Activated CD4-positive, alpha-beta T cell treated with anti-CD3 and anti-CD28 coated beads, Interleukin-2, amount 10 ng/mL, durations not matched to agents 24 days and 14 days (primary cell): ENCODE results near the gene PLXNA4. TPM values are rescaled to one million over a fixed set of nuclear protein-coding genes. Genes with fewer than 3 reads are reported as not detected.

Experiments used
- DNase-seq: peaks from one replicate; pipeline ENCODE4 v3.0.0; 2022
- H3K27ac Mint-ChIP-seq: one replicate; pipeline ENCODE4 v1.8.0; 2022; ENCODE audit warnings: mild to moderate bottlenecking, mixed read lengths
- H3K27me3 Mint-ChIP-seq: one replicate; pipeline ENCODE4 v1.8.0; 2022; ENCODE audit warnings: mixed read lengths
- H3K36me3 Mint-ChIP-seq: one replicate; pipeline ENCODE4 v1.8.0; 2022; ENCODE audit warnings: low read depth, mild to moderate bottlenecking, mixed read lengths
- H3K4me1 Mint-ChIP-seq: one replicate; pipeline ENCODE4 v1.8.0; 2021; ENCODE audit warnings: mixed read lengths
- H3K4me3 Mint-ChIP-seq: one replicate; pipeline ENCODE4 v1.8.0; 2022; ENCODE audit warnings: mild to moderate bottlenecking, moderate library complexity, mixed read lengths
- H3K9me3 Mint-ChIP-seq: one replicate; pipeline ENCODE4 v1.8.0; 2021; ENCODE audit warnings: mixed read lengths
- intact Hi-C: fragments of 100-400 bp; cut with micrococcal nuclease; formaldehyde crosslinking; loops from one replicate; pipeline ENCODE4 v1.15.1; 2023
- total RNA-seq: library from RNA; stranded (reverse); gene quantifications from 2 replicates; pipeline ENCODE4 v1.2.3, GENCODE V29; 2022

The PLXNA4 gene
- total RNA-seq, 1 donor from 2014 or later, result 0.70 TPM

DNA sequence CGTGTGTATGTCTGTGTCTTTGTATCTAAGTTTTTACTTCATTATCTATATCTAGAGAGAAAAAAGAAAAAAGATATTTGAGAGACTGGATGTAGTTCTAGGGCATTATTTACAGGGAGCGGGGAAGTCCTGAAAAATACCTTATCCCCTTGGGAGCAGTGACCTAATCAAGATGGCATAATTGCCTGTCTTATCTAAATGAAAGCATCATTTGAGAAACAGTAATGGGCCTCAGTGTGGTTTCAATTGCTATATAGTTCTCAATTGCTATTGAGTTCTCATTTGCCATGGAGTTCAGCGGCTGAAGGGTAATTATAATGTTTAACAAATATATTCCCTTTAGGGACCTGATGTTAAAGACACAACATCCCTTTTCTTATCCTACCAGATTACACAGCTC is 216.5 kb downstream of the PLXNA4 start:
- Mint-ChIP-seq H3K4me3 (no peak overlapping the region), H3K9me3 (no peaks in the 10 kb centered on the region), H3K27ac (no peak overlapping the region), H3K36me3 (no peaks in the 10 kb centered on the region), H3K4me1 (no peaks in the 10 kb centered on the region), H3K27me3 (peaks cover 21% of the 10 kb centered on the region)
- intact Hi-C loops, result no loop called here
- DNase-seq, result no peak

DNA sequence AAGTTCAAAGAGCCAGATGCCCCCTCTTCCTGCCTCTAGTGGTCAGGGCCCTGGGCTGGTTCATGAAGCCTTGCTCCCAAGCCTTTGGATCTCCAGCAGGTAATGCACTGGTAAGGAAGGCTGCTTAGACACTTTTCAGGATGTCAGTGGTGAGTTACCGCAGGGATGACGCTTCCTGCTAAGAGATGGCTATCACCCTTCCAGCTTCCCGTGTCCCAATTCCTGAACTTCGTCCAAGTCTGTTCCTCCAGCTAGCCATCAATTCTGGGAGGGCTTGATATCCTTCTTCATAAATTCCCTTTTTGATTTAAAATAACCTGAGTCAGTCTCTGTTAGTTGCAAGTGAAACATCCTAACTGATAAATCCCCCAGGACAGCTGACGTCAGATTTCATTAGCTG is 221.2 kb downstream of the PLXNA4 start:
- no peaks in the 10 kb centered on the region for H3K36me3 Mint-ChIP-seq
- intact Hi-C loops, result no loop called here

DNA sequence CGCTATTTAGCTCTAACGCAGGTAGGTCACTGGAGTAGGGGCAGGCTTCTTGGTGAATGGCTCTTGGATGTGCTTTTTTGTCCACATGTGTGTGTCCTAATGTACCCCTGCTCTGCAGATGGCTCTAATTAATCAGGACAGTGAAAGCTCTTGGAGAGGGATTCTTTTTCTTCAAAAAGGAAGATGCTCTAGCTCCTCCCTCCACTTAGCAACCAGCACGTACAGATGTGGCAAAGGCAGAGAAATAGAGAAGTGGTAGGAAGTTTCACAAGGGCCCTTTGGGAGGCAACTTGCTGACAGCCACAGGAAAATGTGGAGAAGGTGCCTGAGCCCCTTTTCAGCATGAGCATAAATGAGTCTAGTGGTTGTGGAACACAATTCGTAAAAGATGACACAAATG is 221.7 kb downstream of the PLXNA4 start:
- Mint-ChIP-seq H3K27me3 (peaks cover 43% of the 10 kb centered on the region), H3K4me3 (no peak overlapping the region), H3K9me3 (no peaks in the 10 kb centered on the region), H3K27ac (no peak overlapping the region), H3K36me3 (no peaks in the 10 kb centered on the region), H3K4me1 (no peaks in the 10 kb centered on the region)
- intact Hi-C loops, result no loop called here
- DNase-seq, result no peak

More for the DNA sequence above, 221.2 kb downstream of the PLXNA4 start:
- Mint-ChIP-seq H3K4me3 (no peak overlapping the region), H3K9me3 (no peaks in the 10 kb centered on the region), H3K27me3 (peaks cover 43% of the 10 kb centered on the region), H3K27ac (no peak overlapping the region), H3K4me1 (no peaks in the 10 kb centered on the region)
- no peak for DNase-seq

- no peaks in the 10 kb centered on the region for H3K9me3 Mint-ChIP-seq
- H3K4me3 Mint-ChIP-seq, result no peak overlapping the region
- intact Hi-C loops, result no loop called here
- no peak overlapping the region for H3K27ac Mint-ChIP-seq
- peaks cover 43% of the 10 kb centered on the region for H3K27me3 Mint-ChIP-seq
- H3K36me3 Mint-ChIP-seq, result no peaks in the 10 kb centered on the region
- H3K4me1 Mint-ChIP-seq, result no peaks in the 10 kb centered on the region
- no peak for DNase-seq
Measured at GRCh38 chr7:132353936-132354335, 222.3 kb downstream of the PLXNA4 start.

DNA sequence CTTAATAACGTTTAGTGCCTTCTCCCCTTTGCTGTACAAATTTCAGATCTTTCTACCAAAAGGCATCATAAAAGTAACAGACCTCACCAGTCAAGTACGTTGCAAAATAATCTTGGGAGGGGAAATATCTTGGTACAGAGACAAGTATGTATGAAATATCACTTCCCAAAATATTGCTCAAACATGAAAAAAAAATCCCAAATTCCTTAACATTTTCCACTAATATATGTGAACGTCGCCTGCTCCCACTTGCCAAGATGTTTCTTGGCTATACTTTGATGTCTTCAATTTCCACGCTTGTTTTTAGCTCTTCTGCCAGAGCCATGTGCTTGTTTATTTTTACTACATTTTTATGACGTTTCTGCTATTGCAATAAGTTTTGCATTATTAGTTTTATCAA is 223.5 kb downstream of the PLXNA4 start:
- no peak for DNase-seq
- Mint-ChIP-seq H3K4me1 (no peaks in the 10 kb centered on the region), H3K9me3 (no peaks in the 10 kb centered on the region), H3K36me3 (no peaks in the 10 kb centered on the region), H3K4me3 (no peak overlapping the region), H3K27me3 (peaks cover 44% of the 10 kb centered on the region), H3K27ac (no peak overlapping the region)
- intact Hi-C loops, result no loop called here

- intact Hi-C loops, result no loop called here
- H3K36me3 Mint-ChIP-seq, result no peaks in the 10 kb centered on the region
- H3K4me3 Mint-ChIP-seq, result no peak overlapping the region
- no peaks in the 10 kb centered on the region for H3K4me1 Mint-ChIP-seq
- DNase-seq, result no peak
- no peaks in the 10 kb centered on the region for H3K9me3 Mint-ChIP-seq
- H3K27ac Mint-ChIP-seq, result no peak overlapping the region
- peaks cover 48% of the 10 kb centered on the region for H3K27me3 Mint-ChIP-seq
Measured at GRCh38 chr7:132351954-132352499, 224.2 kb downstream of the PLXNA4 start.

GRCh38 chr7:132350741-132351140 is 225.5 kb downstream of the PLXNA4 start:
- no peaks in the 10 kb centered on the region for H3K9me3 Mint-ChIP-seq
- no peaks in the 10 kb centered on the region for H3K36me3 Mint-ChIP-seq
- H3K27ac Mint-ChIP-seq, result no peak overlapping the region
- peaks cover 52% of the 10 kb centered on the region for H3K27me3 Mint-ChIP-seq
- DNase-seq, result no peak
- H3K4me1 Mint-ChIP-seq, result no peaks in the 10 kb centered on the region
- intact Hi-C loops, result no loop called here
- no peak overlapping the region for H3K4me3 Mint-ChIP-seq

- Mint-ChIP-seq H3K9me3 (no peaks in the 10 kb centered on the region), H3K36me3 (no peaks in the 10 kb centered on the region), H3K4me3 (no peak overlapping the region), H3K27me3 (peaks cover 48% of the 10 kb centered on the region), H3K27ac (no peak overlapping the region), H3K4me1 (no peaks in the 10 kb centered on the region)
- intact Hi-C loops, result no loop called here
- DNase-seq, result no peak
Measured at GRCh38 chr7:132349075-132349474, 227.2 kb downstream of the PLXNA4 start.

- peaks cover 42% of the 10 kb centered on the region for H3K27me3 Mint-ChIP-seq
- intact Hi-C loops, result no loop called here
- no peak for DNase-seq
- no peaks in the 10 kb centered on the region for H3K4me1 Mint-ChIP-seq
- no peak overlapping the region for H3K4me3 Mint-ChIP-seq
- H3K9me3 Mint-ChIP-seq, result no peaks in the 10 kb centered on the region
- no peak overlapping the region for H3K27ac Mint-ChIP-seq
- H3K36me3 Mint-ChIP-seq, result no peaks in the 10 kb centered on the region
Measured at GRCh38 chr7:132348341-132348740, 227.9 kb downstream of the PLXNA4 start.

GRCh38 chr7:132347858-132348257 is 228.4 kb downstream of the PLXNA4 start:
- Mint-ChIP-seq H3K36me3 (no peaks in the 10 kb centered on the region), H3K27me3 (peaks cover 40% of the 10 kb centered on the region), H3K4me1 (no peaks in the 10 kb centered on the region), H3K4me3 (no peak overlapping the region), H3K27ac (no peak overlapping the region), H3K9me3 (no peaks in the 10 kb centered on the region)
- intact Hi-C loops, result no loop called here
- no peak for DNase-seq

- Mint-ChIP-seq H3K27ac (no peak overlapping the region), H3K9me3 (no peaks in the 10 kb centered on the region), H3K4me1 (no peaks in the 10 kb centered on the region), H3K27me3 (peaks cover 39% of the 10 kb centered on the region), H3K4me3 (no peak overlapping the region), H3K36me3 (no peaks in the 10 kb centered on the region)
- DNase-seq, result no peak
- intact Hi-C loops, result no loop called here
Measured at GRCh38 chr7:132347123-132347522, 229.1 kb downstream of the PLXNA4 start.

- Mint-ChIP-seq H3K27me3 (peaks cover 33% of the 10 kb centered on the region), H3K4me1 (no peaks in the 10 kb centered on the region), H3K27ac (no peak overlapping the region), H3K36me3 (no peaks in the 10 kb centered on the region), H3K4me3 (no peak overlapping the region), H3K9me3 (no peaks in the 10 kb centered on the region)
- intact Hi-C loops, result no loop called here
- no peak for DNase-seq
Measured at GRCh38 chr7:132345543-132346129, 230.6 kb downstream of the PLXNA4 start.

- Mint-ChIP-seq H3K4me1 (no peaks in the 10 kb centered on the region), H3K27ac (no peak overlapping the region), H3K4me3 (no peak overlapping the region), H3K9me3 (no peaks in the 10 kb centered on the region), H3K27me3 (peaks cover 33% of the 10 kb centered on the region), H3K36me3 (no peaks in the 10 kb centered on the region)
- no peak for DNase-seq
- intact Hi-C loops, result no loop called here
Measured at GRCh38 chr7:132345030-132345429, 231.2 kb downstream of the PLXNA4 start.

GRCh38 chr7:132343199-132343598 is 233.1 kb downstream of the PLXNA4 start:
- H3K36me3 Mint-ChIP-seq, result no peaks in the 10 kb centered on the region
- H3K9me3 Mint-ChIP-seq, result no peaks in the 10 kb centered on the region
- intact Hi-C loops, result no loop called here
- H3K4me1 Mint-ChIP-seq, result no peaks in the 10 kb centered on the region
- no peak for DNase-seq
- H3K4me3 Mint-ChIP-seq, result no peak overlapping the region
- no peak overlapping the region for H3K27ac Mint-ChIP-seq
- peaks cover 37% of the 10 kb centered on the region for H3K27me3 Mint-ChIP-seq

- no peak overlapping the region for H3K27ac Mint-ChIP-seq
- H3K36me3 Mint-ChIP-seq, result no peaks in the 10 kb centered on the region
- no peak overlapping the region for H3K4me3 Mint-ChIP-seq
- no peaks in the 10 kb centered on the region for H3K4me1 Mint-ChIP-seq
- intact Hi-C loops, result no loop called here
- DNase-seq, result no peak
- no peaks in the 10 kb centered on the region for H3K9me3 Mint-ChIP-seq
- H3K27me3 Mint-ChIP-seq, result peaks cover 10% of the 10 kb centered on the region
Measured at GRCh38 chr7:132337450-132338080, 238.7 kb downstream of the PLXNA4 start.
